DND-41 (cell line): Measurements from ENCODE around the gene ATG101.

Source experiments
- ATAC-seq: fragments of 200-7000 bp; cut with Tn5 transposase; 3 replicates; pipeline ENCODE4 v1.9.1; 2021; ENCODE audit warnings: low read depth; ENCODE audit not compliant: insufficient read depth
- DNase-seq: peaks from one replicate; pipeline ENCODE4 v3.0.0-alpha.2; 2020
- H2AFZ ChIP-seq: 2 replicates; pipeline ENCODE4 v1.6.0; 2012; ENCODE audit warnings: low read depth, low read length
- H3K27ac ChIP-seq: 2 replicates; pipeline ENCODE4 v1.5.1; 2012; ENCODE audit warnings: low read length, inconsistent platforms
- H3K27me3 ChIP-seq: fragments of 200-600 bp; sonication (generic); 2 replicates; pipeline ENCODE4 v1.6.0; 2012; ENCODE audit warnings: low read length, mild to moderate bottlenecking, inconsistent platforms; ENCODE audit not compliant: insufficient read depth, poor library complexity
- H3K36me3 ChIP-seq: 2 replicates; pipeline ENCODE4 v1.5.1; 2012; ENCODE audit warnings: low read length, inconsistent platforms; ENCODE audit not compliant: insufficient read depth
- H3K4me1 ChIP-seq: 2 replicates; pipeline ENCODE4 v1.5.1; 2012; ENCODE audit warnings: mild to moderate bottlenecking, low read length; ENCODE audit not compliant: insufficient read depth
- H3K4me2 ChIP-seq: 2 replicates; pipeline ENCODE4 v1.6.0; 2012; ENCODE audit warnings: mild to moderate bottlenecking, moderate library complexity, low read length, inconsistent platforms; ENCODE audit not compliant: insufficient read depth
- H3K4me3 ChIP-seq, 2 experiments: fragments of 200-600 bp in 1 of 2; shearing (Covaris generic) in 1 of 2; 2 replicates each; pipeline ENCODE4 v1.5.1; 2012 to 2016; ENCODE audit warnings: inconsistent platforms in 2 of 2, low read length in 2 of 2, mild to moderate bottlenecking in 2 of 2, low read depth in 1 of 2, moderate library complexity in 1 of 2
- H3K79me2 ChIP-seq: 2 replicates; pipeline ENCODE4 v1.6.0; 2012; ENCODE audit warnings: low read length, inconsistent platforms; ENCODE audit not compliant: insufficient read depth
- H3K9ac ChIP-seq: 2 replicates; pipeline ENCODE4 v1.6.0; 2012; ENCODE audit warnings: low read depth, mild to moderate bottlenecking, inconsistent platforms, low read length, moderate library complexity
- H3K9me3 ChIP-seq: 2 replicates; pipeline ENCODE4 v1.5.1; 2012; ENCODE audit warnings: low read length, moderate library complexity, mild to moderate bottlenecking, inconsistent platforms; ENCODE audit not compliant: insufficient read depth, severe bottlenecking
- H4K20me1 ChIP-seq: 2 replicates; pipeline ENCODE4 v1.6.0; 2012; ENCODE audit warnings: low read length; ENCODE audit not compliant: insufficient read depth
- CTCF ChIP-seq: IDR thresholded peaks from 2 replicates; pipeline ENCODE4 v1.5.1; 2012; ENCODE audit warnings: borderline replicate concordance, low read length, moderate library complexity, mild to moderate bottlenecking; ENCODE audit not compliant: poor library complexity, severe bottlenecking; ENCODE audit errors: extremely low read depth
- EZH2 ChIP-seq: IDR thresholded peaks from 3 replicates; pipeline ENCODE4 v1.6.1; 2012; ENCODE audit warnings: borderline replicate concordance, low read depth, mild to moderate bottlenecking, moderate library complexity, low read length, inconsistent platforms; ENCODE audit not compliant: severe bottlenecking

ATG101 gene

GRCh38 chr12:52053536-52054209 lies 16.1 kb upstream of the ATG101 start:
- Histone ChIP-seq H3K4me1 (peaks cover 19% of the 10 kb centered on the region), H3K27ac (no peak overlapping the region)
- no peak for DNase-seq

GRCh38 chr12:52054231-52054832 lies 15.4 kb upstream of the ATG101 start:
- no peaks in the 10 kb centered on the region for H3K36me3 ChIP-seq
- no peak overlapping the region for H2AFZ ChIP-seq
- H3K27me3 ChIP-seq: peaks cover 58% of the 10 kb centered on the region
- H4K20me1 ChIP-seq: peaks cover 35% of the 10 kb centered on the region
- H3K27ac ChIP-seq: no peak overlapping the region
- H3K4me2 ChIP-seq: no peak overlapping the region
- H3K79me2 ChIP-seq: no peaks in the 10 kb centered on the region
- ATAC-seq (no peak), DNase-seq (no peak)
- no peak for TF ChIP-seq CTCF
- TF ChIP-seq EZH2: no peak
- peaks cover 19% of the 10 kb centered on the region for H3K4me1 ChIP-seq
- no peak overlapping the region for H3K4me3 ChIP-seq
- no peaks in the 10 kb centered on the region for H3K9me3 ChIP-seq
- H3K9ac ChIP-seq: no peak overlapping the region

More at GRCh38 chr12:52053536-52054209, 16.1 kb upstream of the ATG101 start:
- H3K4me3 ChIP-seq: no peak overlapping the region
- H3K9ac ChIP-seq: no peak overlapping the region
- no peak for ATAC-seq
- TF ChIP-seq EZH2 (no peak), CTCF (no peak)
- H2AFZ ChIP-seq: no peak overlapping the region
- no peaks in the 10 kb centered on the region for H3K79me2 ChIP-seq
- H3K27me3 ChIP-seq: peaks cover 61% of the 10 kb centered on the region
- H4K20me1 ChIP-seq: peaks cover 37% of the 10 kb centered on the region
- no peaks in the 10 kb centered on the region for H3K36me3 ChIP-seq
- H3K9me3 ChIP-seq: no peaks in the 10 kb centered on the region
- H3K4me2 ChIP-seq: no peak overlapping the region

GRCh38 chr12:52054833-52055730 lies 14.7 kb upstream of the ATG101 start:
- ATAC-seq: no peak
- Histone ChIP-seq H3K27me3 (peaks cover 51% of the 10 kb centered on the region), H3K4me2 (no peak overlapping the region), H3K4me3 (no peak overlapping the region), H3K9me3 (no peaks in the 10 kb centered on the region), H3K36me3 (no peaks in the 10 kb centered on the region), H4K20me1 (peaks cover 35% of the 10 kb centered on the region), H3K4me1 (peaks cover 15% of the 10 kb centered on the region), H2AFZ (no peak overlapping the region), H3K27ac (no peak overlapping the region), H3K79me2 (no peaks in the 10 kb centered on the region), H3K9ac (no peak overlapping the region)
- no peak for DNase-seq
- TF ChIP-seq CTCF (no peak), EZH2 (no peak)
